Measurements from ENCODE around the gene KRT84.

GRCh38 chr12:52356031-52356761, 29.3 kb downstream of the KRT84 start:
- TF ChIP-seq ZNF317 (CRISPR knock-in tag; IDR thresholded peaks at IDR 0.05; ENCODE audit: borderline replicate concordance, low read depth) (no peak), FOXP1 (CRISPR knock-in tag; IDR thresholded peaks at IDR 0.05; ENCODE audit: borderline replicate concordance) (no peak), ZNF425 (CRISPR knock-in tag; conservative IDR thresholded peaks at IDR 0.05) (no peak), CBFB (CRISPR knock-in tag; IDR thresholded peaks at IDR 0.05; ENCODE audit: low read depth) (no peak), TEAD1 (CRISPR knock-in tag; IDR thresholded peaks at IDR 0.05) (no peak), ESRRA (CRISPR knock-in tag; IDR thresholded peaks at IDR 0.05; ENCODE audit: borderline replicate concordance) (no peak), NR1H2 (CRISPR knock-in tag; IDR thresholded peaks at IDR 0.05) (no peak), JUN (CRISPR knock-in tag; IDR thresholded peaks at IDR 0.05) (no peak), MYBL2 (CRISPR knock-in tag; IDR thresholded peaks at IDR 0.05) (no peak), ATF3 (CRISPR knock-in tag; conservative IDR thresholded peaks at IDR 0.05) (no peak), KAT7 (CRISPR knock-in tag; IDR thresholded peaks at IDR 0.05; ENCODE audit: borderline replicate concordance) (no peak)
- TF ChIP-seq, protein P1, sequence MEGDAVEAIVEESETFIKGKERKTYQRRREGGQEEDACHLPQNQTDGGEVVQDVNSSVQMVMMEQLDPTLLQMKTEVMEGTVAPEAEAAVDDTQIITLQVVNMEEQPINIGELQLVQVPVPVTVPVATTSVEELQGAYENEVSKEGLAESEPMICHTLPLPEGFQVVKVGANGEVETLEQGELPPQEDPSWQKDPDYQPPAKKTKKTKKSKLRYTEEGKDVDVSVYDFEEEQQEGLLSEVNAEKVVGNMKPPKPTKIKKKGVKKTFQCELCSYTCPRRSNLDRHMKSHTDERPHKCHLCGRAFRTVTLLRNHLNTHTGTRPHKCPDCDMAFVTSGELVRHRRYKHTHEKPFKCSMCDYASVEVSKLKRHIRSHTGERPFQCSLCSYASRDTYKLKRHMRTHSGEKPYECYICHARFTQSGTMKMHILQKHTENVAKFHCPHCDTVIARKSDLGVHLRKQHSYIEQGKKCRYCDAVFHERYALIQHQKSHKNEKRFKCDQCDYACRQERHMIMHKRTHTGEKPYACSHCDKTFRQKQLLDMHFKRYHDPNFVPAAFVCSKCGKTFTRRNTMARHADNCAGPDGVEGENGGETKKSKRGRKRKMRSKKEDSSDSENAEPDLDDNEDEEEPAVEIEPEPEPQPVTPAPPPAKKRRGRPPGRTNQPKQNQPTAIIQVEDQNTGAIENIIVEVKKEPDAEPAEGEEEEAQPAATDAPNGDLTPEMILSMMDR (IDR thresholded peaks at IDR 0.05): no peak
- TF ChIP-seq, protein P2, sequence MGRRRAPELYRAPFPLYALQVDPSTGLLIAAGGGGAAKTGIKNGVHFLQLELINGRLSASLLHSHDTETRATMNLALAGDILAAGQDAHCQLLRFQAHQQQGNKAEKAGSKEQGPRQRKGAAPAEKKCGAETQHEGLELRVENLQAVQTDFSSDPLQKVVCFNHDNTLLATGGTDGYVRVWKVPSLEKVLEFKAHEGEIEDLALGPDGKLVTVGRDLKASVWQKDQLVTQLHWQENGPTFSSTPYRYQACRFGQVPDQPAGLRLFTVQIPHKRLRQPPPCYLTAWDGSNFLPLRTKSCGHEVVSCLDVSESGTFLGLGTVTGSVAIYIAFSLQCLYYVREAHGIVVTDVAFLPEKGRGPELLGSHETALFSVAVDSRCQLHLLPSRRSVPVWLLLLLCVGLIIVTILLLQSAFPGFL (CRISPR knock-in tag; IDR thresholded peaks at IDR 0.05; ENCODE audit: borderline replicate concordance): no peak

All from WTC11 (cell line).